ENCODE measurements around the gene SLC66A2.

GRCh38 chr18:79868811-79869541 is 82.5 kb downstream of the SLC66A2 start:
- TF ChIP-seq POLR2A (IDR thresholded peaks at IDR 0.05): no peak
- TF ChIP-seq CTCF (IDR thresholded peaks at IDR 0.05): no peak

Measured in stomach (tissue), 4 donors.